Liver (tissue), 9 donors: ENCODE results near the gene USP33. TPM values are rescaled to one million over a fixed set of nuclear protein-coding genes. Genes with fewer than 3 reads are reported as not detected.

ENCODE experiments used
- DNase-seq: peaks from one replicate; pipeline ENCODE4 v3.0.0-alpha.2; 2017; ENCODE audit warnings: low spot score
- H3K27ac ChIP-seq, 2 donors: one replicate each; pipeline ENCODE4 v1.7.0; 2013; ENCODE audit warnings: inconsistent platforms in 2 of 2, low read length in 2 of 2, control low read depth in 1 of 2, low read depth in 1 of 2, mild to moderate bottlenecking in 1 of 2
- H3K27me3 ChIP-seq, 4 donors: one replicate each; pipeline versions ENCODE4 v1.6.1 to v1.7.0; 2013; ENCODE audit warnings: low read length in 3 of 4, inconsistent platforms in 1 of 4, mild to moderate bottlenecking in 1 of 4, moderate library complexity in 1 of 4; ENCODE audit not compliant: control insufficient read depth in 4 of 4, insufficient read depth in 4 of 4
- H3K36me3 ChIP-seq, 4 donors: one replicate each; pipeline versions ENCODE4 v1.6.1 to v1.7.0; 2013; ENCODE audit warnings: low read length in 3 of 4, mild to moderate bottlenecking in 3 of 4, low read depth in 1 of 4, moderate library complexity in 1 of 4; ENCODE audit not compliant: control insufficient read depth in 4 of 4, insufficient read depth in 3 of 4
- H3K4me1 ChIP-seq, 4 donors: one replicate each; pipeline versions ENCODE4 v1.6.1 to v1.7.0; 2013; ENCODE audit warnings: low read length in 3 of 4, mild to moderate bottlenecking in 3 of 4, moderate library complexity in 1 of 4; ENCODE audit not compliant: control insufficient read depth in 4 of 4, insufficient read depth in 4 of 4
- H3K4me3 ChIP-seq, 3 donors: one replicate each; pipeline versions ENCODE4 v1.6.1 to v1.7.0; 2013; ENCODE audit warnings: low read length in 3 of 3, control low read depth in 1 of 3, low read depth in 1 of 3, mild to moderate bottlenecking in 1 of 3
- H3K9ac ChIP-seq, 2 donors: one replicate each; pipeline ENCODE4 v1.7.0; 2013; ENCODE audit warnings: low read length in 2 of 2, mild to moderate bottlenecking in 2 of 2, moderate library complexity in 2 of 2, control low read depth in 1 of 2, low read depth in 1 of 2
- H3K9me3 ChIP-seq, 4 donors: one replicate each; pipeline versions ENCODE4 v1.6.1 to v1.7.0; 2013; ENCODE audit warnings: low read length in 3 of 4; ENCODE audit not compliant: control insufficient read depth in 4 of 4
- EGR1 ChIP-seq, 2 donors: IDR thresholded peaks; 2 replicates each; pipeline ENCODE4 v1.6.1; 2016 to 2018; ENCODE audit warnings: antibody characterized with exemption in 2 of 2, low read depth in 2 of 2
- FOXA1 ChIP-seq: IDR thresholded peaks from 2 replicates; pipeline ENCODE4 v1.6.1; 2016; ENCODE audit warnings: antibody characterized with exemption
- FOXA2 ChIP-seq: IDR thresholded peaks from 2 replicates; pipeline ENCODE4 v1.6.1; 2016; ENCODE audit warnings: antibody characterized with exemption
- GABPA ChIP-seq, 2 donors: IDR thresholded peaks in 1 of 2; conservative IDR thresholded peaks in 1 of 2; 2 replicates each; pipeline ENCODE4 v1.6.1; 2016; ENCODE audit warnings: antibody characterized with exemption in 2 of 2, mild to moderate bottlenecking in 1 of 2, moderate library complexity in 1 of 2
- HNF4A ChIP-seq, 2 donors: conservative IDR thresholded peaks; 2 replicates each; pipeline ENCODE4 v1.6.1; 2016; ENCODE audit warnings: antibody characterized with exemption in 2 of 2, mild to moderate bottlenecking in 2 of 2
- JUND ChIP-seq, 2 donors: IDR thresholded peaks; 2 replicates each; pipeline ENCODE4 v1.6.1; 2016; ENCODE audit warnings: antibody characterized with exemption in 2 of 2
- MAX ChIP-seq: IDR thresholded peaks from 2 replicates; pipeline ENCODE4 v1.6.1; 2016; ENCODE audit warnings: antibody characterized with exemption
- RAD21 ChIP-seq, 2 donors: IDR thresholded peaks; 2 replicates each; pipeline ENCODE4 v1.6.1; 2016; ENCODE audit warnings: antibody characterized with exemption in 2 of 2, mild to moderate bottlenecking in 2 of 2
- YY1 ChIP-seq: IDR thresholded peaks from 2 replicates; pipeline ENCODE4 v1.6.1; 2016; ENCODE audit warnings: antibody characterized with exemption, mild to moderate bottlenecking
- ZBTB33 ChIP-seq: IDR thresholded peaks from 2 replicates; pipeline ENCODE4 v1.6.1; 2016; ENCODE audit warnings: antibody characterized with exemption
- WGBS: extraction: QIAGEN DNeasy Blood & Tissue Kit; methylation state at CpG from one replicate; pipeline ENCODE4 v1.1.7; 2013; 5-methylcytosine and 5-hydroxymethylcytosine counted together
- polyA plus RNA-seq, 2 donors: library from polyadenylated mRNA; stranded (reverse) in 1 of 2; unstranded in 1 of 2; fragments of 200-250 nt in 1 of 2; fragments of >200 nt in 1 of 2; fragmentation: Nextera tagmentation in 1 of 2; extraction: Ambion mirVana in 1 of 2; gene quantifications; one replicate each; pipeline versions ENCODE4 v1.2.1 to v1.2.3, GENCODE V29; 2013 to 2015
- total RNA-seq, 2 donors: library from RNA; depleted of rRNA; stranded (reverse); fragments of >200 nt; gene quantifications; one replicate each; pipeline ENCODE4 v1.2.3, GENCODE V29; 2014
- TF ChIP-seq, protein P1 (sequence below): fragments of 150-350 bp; IDR thresholded peaks from 2 replicates; pipeline ENCODE4 v1.5.1; 2017; ENCODE audit warnings: improper control_type of control experiment, low read depth, low read length; ENCODE audit not compliant: missing input control
- TF ChIP-seq, protein P2 (sequence below): IDR thresholded peaks from 2 replicates; pipeline ENCODE4 v1.6.1; 2016; ENCODE audit warnings: antibody characterized with exemption
- TF ChIP-seq, protein P3 (sequence below): IDR thresholded peaks from 2 replicates; pipeline ENCODE4 v1.6.1; 2016; ENCODE audit warnings: antibody characterized with exemption, mild to moderate bottlenecking
- donor health status: healthy.
- donor health status: healthy.
- donor health status: healthy.
- donor health status: healthy.
- donor health status: healthy.

The USP33 gene
- total and polyA plus RNA-seq, 4 donors, result 9.2 to 50.5 (median 28.3) TPM

DNA sequence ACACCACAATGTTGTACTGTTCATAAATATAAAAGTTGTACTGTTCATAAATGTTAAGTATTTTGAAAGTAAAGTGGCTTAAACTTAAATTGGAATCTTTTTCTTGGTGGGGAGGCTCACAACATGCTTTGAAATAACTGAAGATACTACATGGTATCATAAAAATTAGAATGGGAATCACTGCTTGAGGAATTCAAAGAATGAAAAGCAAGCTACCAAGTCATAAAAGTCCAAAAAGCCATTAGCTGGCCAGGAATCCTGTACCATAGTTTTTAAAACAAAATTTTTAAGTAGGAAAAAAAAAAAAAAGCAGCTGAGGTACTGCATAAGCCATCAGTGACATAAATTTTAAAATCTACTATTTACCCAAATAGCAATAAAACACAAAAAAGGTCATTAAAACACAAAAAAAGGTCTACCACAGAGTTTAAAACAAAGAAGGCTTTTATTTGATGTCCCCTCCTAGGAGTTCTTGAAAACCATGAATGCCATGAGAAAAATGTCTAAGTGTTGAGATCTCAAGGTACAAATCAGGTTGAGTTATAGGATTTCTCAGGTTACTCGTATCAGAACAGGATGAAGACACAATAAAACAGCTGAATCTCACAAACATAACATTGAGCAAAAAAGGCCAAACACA, 85.8 kb downstream of the USP33 start:
- Histone ChIP-seq H3K4me3 (no peak overlapping the region), H3K9ac (no peak overlapping the region), H3K4me1 (peaks cover 9 to 33% (median 17%) of the 10 kb centered on the region in 4 donors), H3K36me3 (no peaks in the 10 kb centered on the region), H3K27ac (no peak overlapping the region), H3K9me3 (no peaks in the 10 kb centered on the region), H3K27me3 (no peaks in the 10 kb centered on the region)
- TF ChIP-seq FOXA1 (no peak), JUND (IDR thresholded peaks at IDR 0.05) (no peak)
- TF ChIP-seq, protein P1, sequence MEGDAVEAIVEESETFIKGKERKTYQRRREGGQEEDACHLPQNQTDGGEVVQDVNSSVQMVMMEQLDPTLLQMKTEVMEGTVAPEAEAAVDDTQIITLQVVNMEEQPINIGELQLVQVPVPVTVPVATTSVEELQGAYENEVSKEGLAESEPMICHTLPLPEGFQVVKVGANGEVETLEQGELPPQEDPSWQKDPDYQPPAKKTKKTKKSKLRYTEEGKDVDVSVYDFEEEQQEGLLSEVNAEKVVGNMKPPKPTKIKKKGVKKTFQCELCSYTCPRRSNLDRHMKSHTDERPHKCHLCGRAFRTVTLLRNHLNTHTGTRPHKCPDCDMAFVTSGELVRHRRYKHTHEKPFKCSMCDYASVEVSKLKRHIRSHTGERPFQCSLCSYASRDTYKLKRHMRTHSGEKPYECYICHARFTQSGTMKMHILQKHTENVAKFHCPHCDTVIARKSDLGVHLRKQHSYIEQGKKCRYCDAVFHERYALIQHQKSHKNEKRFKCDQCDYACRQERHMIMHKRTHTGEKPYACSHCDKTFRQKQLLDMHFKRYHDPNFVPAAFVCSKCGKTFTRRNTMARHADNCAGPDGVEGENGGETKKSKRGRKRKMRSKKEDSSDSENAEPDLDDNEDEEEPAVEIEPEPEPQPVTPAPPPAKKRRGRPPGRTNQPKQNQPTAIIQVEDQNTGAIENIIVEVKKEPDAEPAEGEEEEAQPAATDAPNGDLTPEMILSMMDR, result no peak
- WGBS, result 85% methylated on average over 1 of the region's 1 CpG
- no peak for DNase-seq

DNA sequence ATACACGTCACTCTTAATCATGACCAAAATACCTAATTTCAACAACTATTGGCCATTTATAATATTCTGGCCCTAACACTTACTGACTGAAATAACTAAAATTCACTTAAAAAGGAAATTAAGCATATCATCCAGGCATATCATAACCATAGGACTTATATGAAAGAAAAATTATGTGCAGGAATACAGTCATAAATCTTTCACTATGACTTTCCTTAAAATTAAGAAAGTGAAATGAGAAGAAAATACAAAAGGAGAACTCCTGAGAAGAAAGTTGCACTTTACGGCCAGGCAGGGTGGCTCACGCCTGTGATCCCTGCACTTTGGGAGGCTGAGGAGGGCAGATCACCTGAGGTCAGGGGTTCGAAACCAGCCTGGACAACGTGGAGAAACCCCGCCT, 86.6 kb downstream of the USP33 start:
- Histone ChIP-seq H3K36me3 (no peaks in the 10 kb centered on the region), H3K9me3 (no peaks in the 10 kb centered on the region), H3K9ac (no peak overlapping the region), H3K27me3 (no peaks in the 10 kb centered on the region), H3K27ac (no peak overlapping the region), H3K4me3 (no peak overlapping the region), H3K4me1 (peaks cover 7 to 26% (median 16%) of the 10 kb centered on the region in 4 donors)
- TF ChIP-seq ZBTB33 (no peak), RAD21 (IDR thresholded peaks at IDR 0.05) (no peak), YY1 (no peak), HNF4A (conservative IDR thresholded peaks at IDR 0.05) (no peak), EGR1 (IDR thresholded peaks at IDR 0.05; ENCODE audit: low read depth in 2 of 2) (no peak)
- TF ChIP-seq, protein P1, result no peak
- DNase-seq, result no peak
- WGBS, result 90% methylated on average over 6 of the region's 6 CpGs

- Histone ChIP-seq H3K9ac (no peak overlapping the region), H3K4me3 (no peak overlapping the region), H3K36me3 (no peaks in the 10 kb centered on the region), H3K4me1 (peaks cover 7 to 23% (median 14%) of the 10 kb centered on the region in 4 donors), H3K27ac (no peak overlapping the region), H3K27me3 (no peaks in the 10 kb centered on the region), H3K9me3 (no peaks in the 10 kb centered on the region)
- no peak for DNase-seq
- WGBS, result 90% methylated on average over 2 of the region's 2 CpGs
- TF ChIP-seq, protein P2, sequence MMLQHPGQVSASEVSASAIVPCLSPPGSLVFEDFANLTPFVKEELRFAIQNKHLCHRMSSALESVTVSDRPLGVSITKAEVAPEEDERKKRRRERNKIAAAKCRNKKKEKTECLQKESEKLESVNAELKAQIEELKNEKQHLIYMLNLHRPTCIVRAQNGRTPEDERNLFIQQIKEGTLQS, result no peak
- TF ChIP-seq, protein P1, result no peak
- TF ChIP-seq GABPA (IDR thresholded peaks at IDR 0.05 in 1 of 2, conservative IDR thresholded peaks at IDR 0.05 in 1 of 2) (no peak), MAX (no peak), FOXA2 (no peak)
- TF ChIP-seq, protein P3, sequence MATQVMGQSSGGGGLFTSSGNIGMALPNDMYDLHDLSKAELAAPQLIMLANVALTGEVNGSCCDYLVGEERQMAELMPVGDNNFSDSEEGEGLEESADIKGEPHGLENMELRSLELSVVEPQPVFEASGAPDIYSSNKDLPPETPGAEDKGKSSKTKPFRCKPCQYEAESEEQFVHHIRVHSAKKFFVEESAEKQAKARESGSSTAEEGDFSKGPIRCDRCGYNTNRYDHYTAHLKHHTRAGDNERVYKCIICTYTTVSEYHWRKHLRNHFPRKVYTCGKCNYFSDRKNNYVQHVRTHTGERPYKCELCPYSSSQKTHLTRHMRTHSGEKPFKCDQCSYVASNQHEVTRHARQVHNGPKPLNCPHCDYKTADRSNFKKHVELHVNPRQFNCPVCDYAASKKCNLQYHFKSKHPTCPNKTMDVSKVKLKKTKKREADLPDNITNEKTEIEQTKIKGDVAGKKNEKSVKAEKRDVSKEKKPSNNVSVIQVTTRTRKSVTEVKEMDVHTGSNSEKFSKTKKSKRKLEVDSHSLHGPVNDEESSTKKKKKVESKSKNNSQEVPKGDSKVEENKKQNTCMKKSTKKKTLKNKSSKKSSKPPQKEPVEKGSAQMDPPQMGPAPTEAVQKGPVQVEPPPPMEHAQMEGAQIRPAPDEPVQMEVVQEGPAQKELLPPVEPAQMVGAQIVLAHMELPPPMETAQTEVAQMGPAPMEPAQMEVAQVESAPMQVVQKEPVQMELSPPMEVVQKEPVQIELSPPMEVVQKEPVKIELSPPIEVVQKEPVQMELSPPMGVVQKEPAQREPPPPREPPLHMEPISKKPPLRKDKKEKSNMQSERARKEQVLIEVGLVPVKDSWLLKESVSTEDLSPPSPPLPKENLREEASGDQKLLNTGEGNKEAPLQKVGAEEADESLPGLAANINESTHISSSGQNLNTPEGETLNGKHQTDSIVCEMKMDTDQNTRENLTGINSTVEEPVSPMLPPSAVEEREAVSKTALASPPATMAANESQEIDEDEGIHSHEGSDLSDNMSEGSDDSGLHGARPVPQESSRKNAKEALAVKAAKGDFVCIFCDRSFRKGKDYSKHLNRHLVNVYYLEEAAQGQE, result no peak
Measured at GRCh38 chr1:77672374-77672773, 87.3 kb downstream of the USP33 start.
